ENCODE data around the gene TWF2.

GRCh38 chr3:52277071-52277964 lies 38.4 kb upstream of the TWF2 start:
- TF ChIP-seq CTCF (IDR thresholded peaks at IDR 0.05) (no peak), POLR2A (IDR thresholded peaks at IDR 0.05) (peak in 1 of 2 donors; percentile 41)
